Measurements from ENCODE around the gene VRTN.
"Not testable (repeated sequence)": the region's sequence is repeated elsewhere in the genome, so short reads cannot be mapped to it uniquely, and the experiment has no call there.

VRTN gene, protein sequence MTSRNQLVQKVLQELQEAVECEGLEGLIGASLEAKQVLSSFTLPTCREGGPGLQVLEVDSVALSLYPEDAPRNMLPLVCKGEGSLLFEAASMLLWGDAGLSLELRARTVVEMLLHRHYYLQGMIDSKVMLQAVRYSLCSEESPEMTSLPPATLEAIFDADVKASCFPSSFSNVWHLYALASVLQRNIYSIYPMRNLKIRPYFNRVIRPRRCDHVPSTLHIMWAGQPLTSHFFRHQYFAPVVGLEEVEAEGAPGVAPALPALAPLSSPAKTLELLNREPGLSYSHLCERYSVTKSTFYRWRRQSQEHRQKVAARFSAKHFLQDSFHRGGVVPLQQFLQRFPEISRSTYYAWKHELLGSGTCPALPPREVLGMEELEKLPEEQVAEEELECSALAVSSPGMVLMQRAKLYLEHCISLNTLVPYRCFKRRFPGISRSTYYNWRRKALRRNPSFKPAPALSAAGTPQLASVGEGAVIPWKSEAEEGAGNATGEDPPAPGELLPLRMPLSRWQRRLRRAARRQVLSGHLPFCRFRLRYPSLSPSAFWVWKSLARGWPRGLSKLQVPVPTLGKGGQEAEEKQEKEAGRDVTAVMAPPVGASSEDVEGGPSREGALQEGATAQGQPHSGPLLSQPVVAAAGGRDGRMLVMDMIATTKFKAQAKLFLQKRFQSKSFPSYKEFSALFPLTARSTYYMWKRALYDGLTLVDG

DNA sequence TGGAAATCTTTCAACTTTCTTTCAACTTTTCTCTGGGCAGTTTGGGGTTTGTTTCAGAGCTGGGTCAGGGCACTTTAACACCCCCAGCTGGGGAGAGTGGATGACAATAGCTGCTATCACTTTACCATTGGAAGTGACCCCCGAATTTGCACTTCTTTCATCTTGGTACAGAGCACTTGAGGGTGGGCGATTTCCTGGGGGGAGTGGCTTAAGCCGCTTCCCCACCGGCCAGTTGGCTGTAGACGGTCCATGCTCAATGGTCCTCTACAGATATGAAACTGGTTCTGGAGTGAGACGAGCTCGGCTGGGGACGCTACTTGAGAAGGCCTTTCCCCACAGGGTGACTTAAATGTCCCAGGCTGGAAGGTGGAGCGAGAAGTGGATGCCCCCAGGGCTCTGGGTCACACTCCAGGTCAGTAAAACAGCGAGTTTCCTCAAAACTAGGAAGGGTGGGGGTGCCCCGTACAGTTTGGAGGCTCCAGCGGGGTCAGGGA is at the start of gene VRTN:
Gene VRTN (plus strand): TSS at position 231 of the 494 bp plus-strand sequence. CDS start 8,313 bp downstream, outside the sequence.
- DNase-seq, result no peak

DNA sequence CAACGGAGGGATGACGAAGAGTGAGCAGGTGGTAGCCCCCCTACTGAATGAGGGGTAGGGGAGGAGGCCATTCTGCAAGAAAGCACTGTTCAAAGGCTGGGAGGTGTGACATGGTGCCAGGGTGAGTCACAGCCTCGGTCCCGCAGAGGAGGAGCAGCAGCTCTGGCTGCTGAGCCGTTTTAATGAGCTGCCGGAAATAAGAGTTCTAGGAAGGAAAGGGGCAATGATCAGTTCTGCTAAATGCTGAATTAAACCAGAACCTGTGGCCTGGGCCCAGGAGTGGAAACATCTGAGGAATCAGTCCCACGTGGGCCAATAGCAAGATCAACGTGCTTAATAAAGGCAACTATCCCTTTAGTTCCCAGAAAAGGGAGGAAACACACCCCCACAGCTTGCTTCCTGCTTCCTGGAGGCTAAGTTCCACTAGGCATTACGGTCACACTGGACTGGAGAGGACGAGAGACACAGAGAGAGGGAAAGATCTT is 49.2 kb upstream of the VRTN start:
- DNase-seq, result no peak

DNA sequence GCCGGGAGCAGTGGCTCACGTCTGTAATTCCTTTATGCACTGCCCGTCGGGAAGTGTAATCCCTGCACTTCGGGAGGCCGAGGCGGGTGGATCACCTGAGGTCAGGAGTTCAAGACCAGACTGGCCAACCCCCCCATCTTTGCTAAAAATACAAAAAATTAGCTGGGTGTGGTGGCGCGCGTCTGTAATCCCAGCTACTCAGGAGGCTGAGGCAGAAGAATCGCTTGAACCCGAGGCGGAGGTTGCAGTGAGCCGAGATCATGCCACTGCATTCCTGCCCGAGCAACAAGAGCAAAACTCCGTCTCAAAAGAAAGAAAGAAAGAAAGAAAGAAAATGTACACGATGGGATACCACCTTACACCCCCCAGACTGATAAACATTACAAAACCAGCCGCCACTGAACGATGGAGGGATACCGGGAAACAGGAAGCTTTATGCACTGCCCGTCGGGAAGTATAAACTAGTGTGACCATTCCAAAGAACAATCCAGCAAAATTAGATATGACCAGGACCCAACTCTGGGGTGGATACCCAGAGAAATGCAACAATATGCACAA is 46.6 kb upstream of the VRTN start:
- no peak for DNase-seq

DNA sequence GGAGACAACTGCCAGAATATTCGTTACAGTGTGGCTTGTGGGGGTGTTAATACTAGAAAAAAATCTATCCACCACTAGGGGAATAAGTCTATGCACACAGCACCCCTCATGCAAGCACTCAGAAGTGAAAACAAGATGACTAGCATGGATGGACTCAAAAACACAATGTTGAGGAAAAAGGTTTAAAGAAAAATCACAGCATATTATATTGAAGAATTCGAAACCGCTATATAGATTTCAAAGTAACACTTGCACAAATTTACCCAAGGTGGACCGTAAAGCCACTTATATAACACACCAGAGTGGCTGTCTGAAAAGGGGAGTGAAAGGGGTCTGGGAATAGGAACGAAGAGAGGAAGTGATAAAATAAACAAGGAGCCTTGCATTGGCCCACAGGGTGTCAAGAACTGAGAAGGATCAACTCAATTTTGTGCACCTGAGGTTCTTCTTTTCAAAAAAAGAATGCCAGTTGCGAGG is 46.1 kb upstream of the VRTN start:
- DNase-seq, result peak; percentile 24 to 50

DNA sequence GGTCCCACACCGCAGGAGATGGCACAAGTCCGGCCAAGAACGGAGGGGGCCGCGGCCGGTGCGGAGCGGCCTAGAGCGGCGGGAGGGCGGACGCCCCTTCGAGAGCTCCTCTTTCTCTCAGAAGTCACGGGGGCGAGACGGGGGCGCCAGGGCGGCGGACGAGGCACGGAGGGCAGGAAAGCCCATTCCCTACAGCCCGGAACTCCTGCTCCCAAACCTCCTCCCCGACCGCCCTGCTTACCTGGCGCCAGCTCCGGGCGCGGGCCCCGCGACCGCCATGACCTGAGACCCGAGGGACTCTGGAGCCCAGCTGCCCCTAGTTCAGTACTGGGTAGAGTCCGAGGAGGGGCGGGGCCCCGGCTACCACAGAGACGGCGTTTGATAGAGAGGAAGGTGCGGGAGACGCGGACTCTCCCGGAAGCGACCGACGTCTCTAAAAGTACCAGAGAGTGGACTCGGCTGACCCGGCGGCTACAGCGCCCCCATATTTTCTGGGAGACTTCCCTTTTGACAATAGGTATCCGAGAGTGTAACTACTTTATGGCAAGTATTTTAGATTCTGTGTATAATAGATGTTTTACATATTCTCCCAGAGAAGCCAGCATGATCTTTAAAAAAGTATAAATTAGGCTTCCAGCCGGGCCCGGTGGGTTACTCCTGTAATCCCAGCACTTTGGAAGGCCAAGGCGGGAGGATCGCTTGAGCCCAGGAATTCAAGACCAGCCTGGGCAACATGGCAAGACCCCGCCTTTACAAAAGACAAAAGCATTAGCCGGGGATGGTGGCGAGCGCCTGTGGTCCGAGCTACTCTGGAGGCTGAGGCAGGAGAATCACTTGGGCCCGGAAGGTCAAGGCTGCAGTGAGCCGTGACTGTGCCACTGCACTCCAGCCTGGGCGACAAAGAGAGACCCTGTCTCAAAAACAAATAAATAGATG is 45.4 kb upstream of the VRTN start, which contains the start of gene ABCD4:
Gene ABCD4 (minus strand): TSS at position 301 of the 936 bp plus-strand sequence. CDS start 22 bp downstream, at position 279.
- DNase-seq, result peak; percentile 90 to 97

DNA sequence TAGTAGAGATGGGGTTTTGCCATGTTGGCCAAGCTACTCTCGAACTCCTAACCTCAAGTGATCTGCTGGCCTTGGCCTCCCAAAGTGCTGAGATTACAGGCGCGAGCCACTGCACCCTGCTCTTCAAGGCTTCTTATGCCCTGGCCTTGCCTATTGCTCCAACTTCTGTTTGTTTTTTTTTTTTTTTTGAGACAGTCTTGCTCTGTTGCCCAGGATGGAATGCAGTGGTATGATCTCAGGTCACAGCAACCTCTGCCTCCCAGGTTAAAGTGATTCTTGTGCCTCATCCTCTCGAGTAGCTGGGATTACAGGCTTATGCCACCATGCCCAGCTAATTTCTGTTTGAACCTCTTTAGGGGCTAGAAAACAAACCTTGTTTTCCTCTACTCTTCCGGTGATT is 39.6 kb upstream of the VRTN start:
- no peak for DNase-seq

DNA sequence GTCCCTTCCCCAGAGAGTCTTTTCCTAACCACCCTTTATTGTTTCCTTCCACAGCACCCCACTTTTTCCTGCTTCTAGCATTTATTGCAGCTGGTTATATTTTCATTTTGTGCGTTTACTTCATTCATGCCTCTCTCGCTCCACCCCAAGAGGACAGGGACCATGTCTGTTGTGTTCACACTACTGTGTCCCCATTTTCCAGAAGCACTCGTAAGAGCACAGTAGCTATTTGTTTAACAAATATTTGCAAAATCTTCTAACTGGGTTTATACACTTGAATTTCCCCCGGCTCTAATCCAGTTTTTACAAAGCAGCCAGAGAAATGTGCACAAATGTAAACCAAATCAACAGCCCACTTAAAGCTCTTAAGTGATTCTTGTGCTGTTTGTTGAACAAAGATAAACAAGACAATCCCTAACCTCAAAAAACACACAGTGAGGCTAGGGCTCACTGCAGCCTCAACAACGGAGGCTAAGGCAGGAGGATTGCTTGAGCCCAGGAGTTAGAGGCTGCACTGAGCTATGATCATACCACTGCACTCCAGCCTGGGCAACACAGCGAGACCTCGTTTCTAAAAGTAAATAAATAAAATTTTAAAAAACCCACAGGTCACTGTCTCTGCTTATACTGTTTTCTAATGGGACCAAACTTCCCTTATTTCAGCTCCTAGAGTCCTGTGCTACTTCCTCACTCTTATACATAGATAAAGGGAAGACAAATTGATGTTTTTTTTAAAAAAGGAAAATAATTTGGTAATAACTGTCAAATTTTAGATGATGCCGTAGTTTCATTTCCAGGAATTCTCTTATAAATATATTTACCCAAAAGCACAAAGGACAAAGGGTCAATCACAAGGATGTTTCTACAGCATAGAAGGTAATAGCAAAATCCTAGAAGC is 38.9 kb upstream of the VRTN start:
- DNase-seq, result no peak

DNA sequence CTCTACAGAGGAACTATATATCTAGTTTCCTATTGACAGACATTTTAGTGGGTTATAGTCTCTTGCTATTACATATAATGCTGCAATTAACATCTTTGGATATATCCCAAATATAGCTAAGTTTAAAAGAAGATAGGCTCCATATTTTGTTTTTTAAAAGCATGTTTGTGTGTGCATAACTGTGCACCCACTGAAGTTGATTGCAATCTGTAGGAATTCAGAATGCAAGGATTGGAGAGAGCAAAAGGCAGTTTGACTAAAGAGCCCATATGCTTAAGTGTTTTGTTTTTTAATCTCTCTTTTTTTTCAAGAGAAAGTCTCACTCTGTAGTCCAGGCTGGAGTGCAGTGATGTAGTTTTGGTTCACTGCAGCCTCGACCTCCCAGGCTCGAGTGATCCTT is 36.1 kb upstream of the VRTN start:
- no peak for DNase-seq

DNA sequence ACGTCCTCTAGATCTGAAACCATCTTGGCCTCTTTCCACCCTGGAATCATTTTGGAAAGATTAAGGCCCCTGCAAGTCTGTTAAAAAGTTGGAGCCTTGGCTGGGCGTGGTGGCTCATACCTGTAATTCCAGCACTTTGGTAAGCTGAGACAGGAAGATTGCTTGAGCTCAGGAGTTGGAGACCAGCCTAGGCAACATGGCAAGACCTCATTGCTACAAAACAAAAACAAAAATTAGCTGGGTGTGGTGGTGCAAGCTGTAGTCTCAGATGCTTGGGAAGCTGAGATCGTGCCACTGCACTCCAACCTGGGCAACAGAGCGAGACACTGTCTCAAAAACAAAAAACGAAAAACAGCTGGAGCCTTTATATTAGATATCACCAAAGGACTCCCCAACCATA is 34.7 kb upstream of the VRTN start:
- DNase-seq, result no peak

DNA sequence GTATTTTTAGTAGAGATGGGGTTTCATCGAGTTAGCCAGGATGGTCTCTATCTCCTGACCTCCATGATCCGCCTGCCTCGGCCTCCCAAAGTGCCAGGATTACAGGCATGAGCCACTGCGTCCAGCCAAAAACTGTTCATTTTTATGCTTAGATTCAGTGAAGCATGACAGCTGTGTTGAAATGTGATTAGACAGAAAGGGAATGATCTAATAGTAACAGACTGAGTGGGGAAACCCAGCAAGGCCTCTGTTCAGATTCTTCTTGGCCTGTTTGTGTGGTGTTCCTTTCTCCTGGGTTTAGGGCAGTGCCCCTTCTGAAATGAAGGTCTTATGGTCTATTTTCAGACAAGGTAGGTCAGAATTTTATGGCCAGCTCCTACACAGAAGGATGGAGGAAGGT is 33.7 kb upstream of the VRTN start:
- DNase-seq, result no peak

DNA sequence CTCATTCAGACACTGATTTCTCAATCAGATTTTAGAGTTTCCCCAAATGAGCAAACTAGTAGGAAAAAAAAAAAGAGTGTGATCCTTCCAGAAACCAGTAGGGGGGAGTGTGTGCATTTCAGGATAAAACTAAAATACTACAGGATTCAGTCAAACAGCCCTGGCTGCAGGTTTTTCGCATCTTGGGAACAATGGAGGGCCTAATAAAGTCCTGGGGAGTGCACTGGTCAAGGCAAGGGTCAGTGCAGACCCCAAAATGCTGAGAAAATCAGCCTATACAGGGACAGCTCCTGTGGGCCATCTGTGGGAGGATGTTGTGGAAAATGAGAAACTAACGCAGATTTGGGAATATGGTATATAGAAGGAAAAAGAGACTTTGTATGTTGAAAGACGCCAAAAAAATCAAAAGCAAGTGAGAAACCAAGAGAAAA is 23.3 kb upstream of the VRTN start:
- peak; percentile 52 to 73 for DNase-seq

DNA sequence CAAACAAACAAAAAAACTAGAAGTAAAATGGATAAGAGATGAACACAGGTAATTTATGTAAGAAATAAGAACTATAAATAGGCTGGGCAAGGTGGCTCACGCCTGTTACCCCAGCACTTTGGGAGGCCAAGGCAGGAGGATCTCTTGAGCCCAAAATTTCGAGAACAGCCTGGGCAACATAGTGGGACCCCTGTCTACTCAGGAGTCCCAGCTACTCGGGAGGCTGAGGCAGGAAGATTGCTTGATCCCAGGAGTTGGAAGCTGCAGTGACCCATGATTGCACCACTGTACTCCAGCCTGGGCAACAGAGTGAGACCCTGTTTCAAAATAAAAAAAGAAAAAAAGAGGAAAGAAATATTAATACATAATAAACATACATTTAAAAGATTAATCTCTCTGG is 22.8 kb upstream of the VRTN start:
- no peak for DNase-seq

DNA sequence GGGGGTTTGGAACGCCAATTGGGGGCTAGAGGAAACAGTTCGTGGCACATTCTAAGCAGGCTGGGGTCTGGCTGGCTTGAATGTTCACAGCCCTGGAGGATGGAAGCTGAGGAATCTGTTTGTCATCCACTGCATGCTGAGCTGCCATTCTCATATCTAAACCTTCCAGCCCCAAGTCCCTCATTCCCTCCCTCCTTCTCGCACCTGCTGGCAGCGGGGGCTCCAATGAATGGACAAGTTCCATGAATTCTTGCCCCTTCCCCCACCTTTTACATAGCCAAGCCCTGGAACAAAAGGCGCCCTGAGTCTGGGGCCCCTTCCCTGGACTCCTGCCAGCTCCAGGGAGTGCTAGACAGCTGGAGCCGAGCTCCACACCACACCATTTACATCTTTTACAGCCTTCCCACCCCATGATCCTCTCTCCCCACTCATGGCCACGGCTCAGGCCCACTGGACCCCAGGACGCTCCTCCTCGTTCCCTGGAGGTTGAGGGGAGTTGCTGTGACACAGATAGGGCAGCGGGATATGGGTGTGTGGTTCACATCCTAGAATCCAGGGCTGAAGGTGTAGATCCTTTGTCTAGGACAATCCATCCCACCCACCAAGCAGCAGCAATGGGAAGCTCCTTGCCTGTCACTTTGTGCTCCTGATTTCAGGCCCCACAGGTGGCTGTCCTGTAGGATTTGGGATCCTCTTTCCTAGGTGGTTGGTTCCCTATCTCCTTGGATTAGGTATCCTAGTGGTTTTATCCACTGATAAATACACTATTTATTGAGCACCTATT is 21.7 kb upstream of the VRTN start:
- peak; percentile 91 to 95 for DNase-seq

DNA sequence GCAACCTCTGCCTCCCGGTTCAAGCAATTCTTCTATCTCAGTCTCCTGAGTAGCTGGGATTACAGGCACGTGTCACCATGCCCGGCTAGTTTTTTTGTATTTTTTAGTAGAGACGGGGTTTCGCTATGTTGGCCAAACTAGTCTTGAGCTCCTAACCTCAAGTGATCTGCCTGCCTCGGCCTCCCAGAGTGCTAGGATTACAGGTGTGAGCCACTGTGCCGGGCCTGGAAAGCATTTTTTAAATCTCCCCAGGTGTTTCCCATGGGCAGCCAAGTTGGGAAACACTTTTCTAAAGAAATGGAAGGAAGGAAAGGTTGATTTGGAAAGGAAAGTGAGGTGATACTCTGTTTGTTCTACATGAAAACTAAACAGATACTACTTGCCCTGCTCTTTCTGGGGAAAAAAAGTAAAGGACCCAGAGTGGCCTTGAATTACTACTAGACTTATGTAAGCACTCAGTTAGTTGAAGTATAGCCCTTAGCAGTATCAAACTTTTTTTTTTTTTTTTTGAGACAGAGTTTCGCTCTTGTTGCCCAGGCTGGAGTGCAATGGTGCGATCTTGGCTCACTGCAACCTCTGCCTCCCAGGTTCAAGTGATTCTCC is 18.2 kb upstream of the VRTN start:
- DNase-seq, result not testable (repeated sequence)

DNA sequence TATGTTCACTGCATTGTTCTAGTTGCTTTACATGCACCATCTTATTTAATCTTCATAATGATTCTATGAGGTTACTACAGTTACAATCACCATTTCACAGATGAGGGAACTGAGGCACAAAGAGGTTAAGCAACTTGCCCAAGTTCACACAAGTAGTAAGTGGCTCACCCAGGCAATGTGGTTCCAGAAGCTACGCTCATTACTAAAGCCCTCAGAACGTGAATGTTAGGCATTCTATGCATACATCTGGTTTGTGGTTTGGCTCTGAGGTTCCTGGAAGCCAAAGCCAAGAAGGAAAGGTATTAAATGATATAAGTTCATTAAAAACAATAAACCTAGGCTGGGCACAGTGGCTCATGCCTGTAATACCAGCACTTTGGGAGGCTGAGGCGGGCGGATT is 14.4 kb upstream of the VRTN start:
- no peak for DNase-seq

DNA sequence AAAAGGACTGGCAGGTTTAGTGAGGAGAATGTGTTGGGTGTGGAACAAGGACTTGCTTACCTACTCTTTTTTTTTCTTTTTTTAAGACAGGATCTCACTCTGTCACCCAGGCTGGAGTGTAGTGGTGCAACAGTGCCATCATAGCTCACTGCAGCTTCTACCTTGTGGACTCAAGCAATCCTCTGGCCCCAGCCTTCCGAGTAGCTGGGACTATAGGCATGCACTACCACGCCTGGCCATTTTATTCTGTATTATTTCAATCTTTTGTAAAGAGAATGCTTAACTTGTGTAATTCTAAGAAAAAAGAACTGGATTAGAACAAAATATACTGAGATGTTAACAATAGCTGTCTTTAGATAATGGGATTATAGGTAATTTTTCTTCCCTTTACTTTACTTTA is 1.9 kb upstream of the VRTN start:
- no peak for DNase-seq

DNA sequence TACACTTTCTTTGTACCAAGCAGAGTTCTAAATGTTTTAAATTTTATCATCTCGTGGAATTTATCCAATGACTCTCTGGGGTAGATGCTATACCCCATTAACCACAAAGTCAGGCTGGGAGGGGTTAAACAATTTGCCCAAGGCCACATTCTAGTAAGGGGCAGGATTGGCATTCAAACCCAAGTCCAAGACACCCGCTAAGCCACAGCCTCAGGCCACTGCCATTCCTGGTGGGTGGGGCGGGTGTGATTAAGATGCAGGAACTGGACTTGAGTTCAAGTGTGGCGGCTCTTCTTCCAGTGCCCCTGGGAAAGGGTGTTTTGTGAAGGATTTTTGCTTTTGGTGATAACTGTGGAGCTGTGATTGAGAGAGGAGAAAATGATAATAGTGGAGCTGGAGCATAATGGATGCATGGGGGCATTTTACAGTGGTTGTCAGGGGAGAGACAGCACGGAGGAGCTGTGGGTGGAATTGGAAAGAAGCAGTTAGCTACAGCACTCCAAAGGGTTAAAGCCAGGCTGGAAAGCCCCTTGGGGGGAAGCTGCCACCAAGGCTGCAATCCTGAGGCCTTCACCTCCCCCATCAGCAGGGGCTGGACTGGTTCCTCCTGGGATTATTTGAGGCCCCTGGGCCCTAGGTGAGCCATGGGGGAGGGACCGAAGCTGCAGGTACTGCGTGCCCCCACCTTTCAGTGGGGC is 1.0 kb upstream of the VRTN start:
- no peak for DNase-seq

DNA sequence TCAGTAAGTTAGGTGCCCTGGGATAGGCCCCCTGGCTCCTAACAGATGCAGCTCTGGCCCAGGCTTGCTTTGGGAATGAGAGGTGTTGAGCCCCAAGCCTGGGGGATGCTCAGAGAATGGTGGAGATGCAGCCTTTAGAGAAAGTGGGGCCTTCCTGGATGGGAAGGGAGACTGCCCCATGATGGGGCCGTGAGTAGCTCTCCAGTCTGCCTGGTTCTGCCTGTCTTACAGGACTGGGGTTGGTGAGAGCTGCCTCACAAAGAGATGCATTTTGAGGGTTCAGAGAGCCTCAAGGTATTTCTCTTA is 523 bp upstream of the VRTN start:
- no peak for DNase-seq

DNA sequence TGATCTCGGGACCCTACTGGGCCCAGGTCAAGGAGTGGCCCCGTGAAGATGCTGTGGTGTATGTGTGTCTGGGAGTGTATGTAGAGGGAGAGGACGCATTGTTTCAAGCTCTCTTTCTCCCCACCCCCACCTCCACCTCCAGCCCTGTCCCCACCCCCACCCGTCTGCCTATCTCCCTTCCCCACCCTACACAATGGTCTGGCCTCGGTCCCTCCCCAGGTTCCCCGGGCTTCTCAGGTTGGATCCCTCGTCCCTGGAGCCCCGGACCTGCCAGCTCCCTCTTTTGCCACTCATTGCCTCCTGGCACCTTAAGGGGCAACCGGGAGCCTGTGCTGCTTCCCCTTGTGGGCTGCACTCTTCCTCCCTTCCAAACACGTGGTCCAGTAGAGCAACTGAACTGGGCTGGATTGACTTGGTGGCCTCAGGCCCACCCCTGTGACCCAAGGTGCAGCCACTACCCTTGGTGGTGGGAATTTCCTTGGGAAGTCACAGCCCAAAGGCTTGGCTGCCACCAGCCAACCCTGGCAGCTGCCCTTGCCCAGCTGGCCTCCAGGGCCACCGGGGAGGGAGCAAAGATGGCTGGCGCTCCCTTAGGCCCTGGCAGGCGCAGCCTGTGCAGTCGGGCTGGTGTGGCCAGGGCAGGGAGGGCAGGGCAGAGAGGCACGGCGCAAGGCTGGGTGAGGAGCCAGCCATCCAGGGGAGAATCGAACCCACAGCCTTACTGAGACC is 628 bp downstream of the VRTN start:
- DNase-seq, result no peak

All from NCI-H526 (cell line).